Effector CD8-positive, alpha-beta T cell (primary cell): ENCODE data around the gene PTPRN2.
"Not testable (repeated sequence)": the region's sequence is repeated elsewhere in the genome, so short reads cannot be mapped to it uniquely, and the experiment has no call there.

Source experiments
- DNase-seq: peaks from one replicate; lab custom pipeline; 2025; lab: John Stamatoyannopoulos, UW

The PTPRN2 gene

GRCh38 chr7:157607218-157607617 lies 980.4 kb downstream of the PTPRN2 start:
- DNase-seq = no peak

- no peak for DNase-seq
Measured at GRCh38 chr7:157606140-157606539, 981.5 kb downstream of the PTPRN2 start.

GRCh38 chr7:157605638-157606037 lies 982.0 kb downstream of the PTPRN2 start:
- no peak for DNase-seq

- no peak for DNase-seq
Measured at GRCh38 chr7:157604661-157605381, 982.8 kb downstream of the PTPRN2 start.

- DNase-seq = no peak
Measured at GRCh38 chr7:157603716-157604115, 983.9 kb downstream of the PTPRN2 start.

GRCh38 chr7:157603005-157603404 lies 984.6 kb downstream of the PTPRN2 start:
- no peak for DNase-seq

- DNase-seq = no peak
Measured at GRCh38 chr7:157602581-157602980, 985.0 kb downstream of the PTPRN2 start.

GRCh38 chr7:157602156-157602555 lies 985.5 kb downstream of the PTPRN2 start:
- no peak for DNase-seq

GRCh38 chr7:157601530-157601929 lies 986.1 kb downstream of the PTPRN2 start:
- no peak for DNase-seq

GRCh38 chr7:157599491-157599890 lies 988.1 kb downstream of the PTPRN2 start:
- no peak for DNase-seq

GRCh38 chr7:157597562-157597961 lies 990.1 kb downstream of the PTPRN2 start:
- DNase-seq = no peak

GRCh38 chr7:157596881-157597280 lies 990.7 kb downstream of the PTPRN2 start:
- no peak for DNase-seq

- no peak for DNase-seq
Measured at GRCh38 chr7:157596471-157596870, 991.2 kb downstream of the PTPRN2 start.

- no peak for DNase-seq
Measured at GRCh38 chr7:157596026-157596425, 991.6 kb downstream of the PTPRN2 start.

- DNase-seq = no peak
Measured at GRCh38 chr7:157595086-157595855, 992.4 kb downstream of the PTPRN2 start.

- DNase-seq = no peak
Measured at GRCh38 chr7:157594306-157594705, 993.3 kb downstream of the PTPRN2 start.

GRCh38 chr7:157593541-157593940 lies 994.1 kb downstream of the PTPRN2 start:
- no peak for DNase-seq

- not testable (repeated sequence) for DNase-seq
Measured at GRCh38 chr7:157592636-157593320, 994.8 kb downstream of the PTPRN2 start.

GRCh38 chr7:157590526-157590925 lies 997.1 kb downstream of the PTPRN2 start:
- DNase-seq = no peak

- DNase-seq = no peak
Measured at GRCh38 chr7:157589680-157590079, 997.9 kb downstream of the PTPRN2 start.

GRCh38 chr7:157587805-157588560 lies 999.6 kb downstream of the PTPRN2 start:
- no peak for DNase-seq
